ENCODE measurements around the gene GABARAP.

GABARAP gene

GRCh38 chr17:7192271-7192937 is 49.8 kb downstream of the GABARAP start:
- no peak for TF ChIP-seq CTCF (IDR thresholded peaks at IDR 0.05; ENCODE audit: control extremely low read depth, extremely low read depth, low read depth, missing control alignments)
- DNase-seq (ENCODE audit: extremely low spot score): no peak
- POLR2A ChIA-PET: no interaction called here
- CTCF ChIA-PET: no interaction called here

- DNase-seq (ENCODE audit: extremely low spot score): peak; percentile 57
- ChIA-PET POLR2A (interaction anchor here (0.6 kb wide), 1 partner anchor 490 kb away, joined by 4 read pairs; no protein-coding TSS in a partner anchor), CTCF (interaction anchor here (1.0 to 1.1 kb wide), 3 partner anchors 13 to 34 kb away, joined by 3 to 4 read pairs (median 4); partner anchors contain the start of gene ASGR1)
- TF ChIP-seq CTCF (IDR thresholded peaks at IDR 0.05; ENCODE audit: control extremely low read depth, extremely low read depth, low read depth, missing control alignments): no peak
Measured at GRCh38 chr17:7191571-7192270, 50.5 kb downstream of the GABARAP start.

GRCh38 chr17:7191069-7191468 is 51.2 kb downstream of the GABARAP start:
- TF ChIP-seq CTCF (IDR thresholded peaks at IDR 0.05; ENCODE audit: control extremely low read depth, extremely low read depth, low read depth, missing control alignments): no peak
- POLR2A ChIA-PET: no interaction called here
- CTCF ChIA-PET: interaction anchor here (1.0 to 1.1 kb wide), 3 partner anchors 12 to 34 kb away, joined by 3 to 4 read pairs (median 4); partner anchors contain the start of gene ASGR1
- no peak for DNase-seq (ENCODE audit: extremely low spot score)

- POLR2A ChIA-PET: no interaction called here
- no peak for DNase-seq (ENCODE audit: extremely low spot score)
- CTCF ChIA-PET: interaction anchor here (1.0 to 3.6 kb wide), 4 partner anchors 11 to 33 kb away, joined by 3 to 23 read pairs (median 4); partner anchors contain the start of gene ASGR1
- no peak for TF ChIP-seq CTCF (IDR thresholded peaks at IDR 0.05; ENCODE audit: control extremely low read depth, extremely low read depth, low read depth, missing control alignments)
Measured at GRCh38 chr17:7190276-7190917, 51.9 kb downstream of the GABARAP start.
